ENCODE results near the gene ZNRF1. TPM values are rescaled to one million over a fixed set of nuclear protein-coding genes. Genes with fewer than 3 reads are reported as not detected.

The ZNRF1 gene
- total and polyA plus RNA-seq, 2 of the 13 experiments (the other 11 are each of a cell fraction or from before 2014, with no cell fraction given): 43.9 to 58.7 TPM

DNA sequence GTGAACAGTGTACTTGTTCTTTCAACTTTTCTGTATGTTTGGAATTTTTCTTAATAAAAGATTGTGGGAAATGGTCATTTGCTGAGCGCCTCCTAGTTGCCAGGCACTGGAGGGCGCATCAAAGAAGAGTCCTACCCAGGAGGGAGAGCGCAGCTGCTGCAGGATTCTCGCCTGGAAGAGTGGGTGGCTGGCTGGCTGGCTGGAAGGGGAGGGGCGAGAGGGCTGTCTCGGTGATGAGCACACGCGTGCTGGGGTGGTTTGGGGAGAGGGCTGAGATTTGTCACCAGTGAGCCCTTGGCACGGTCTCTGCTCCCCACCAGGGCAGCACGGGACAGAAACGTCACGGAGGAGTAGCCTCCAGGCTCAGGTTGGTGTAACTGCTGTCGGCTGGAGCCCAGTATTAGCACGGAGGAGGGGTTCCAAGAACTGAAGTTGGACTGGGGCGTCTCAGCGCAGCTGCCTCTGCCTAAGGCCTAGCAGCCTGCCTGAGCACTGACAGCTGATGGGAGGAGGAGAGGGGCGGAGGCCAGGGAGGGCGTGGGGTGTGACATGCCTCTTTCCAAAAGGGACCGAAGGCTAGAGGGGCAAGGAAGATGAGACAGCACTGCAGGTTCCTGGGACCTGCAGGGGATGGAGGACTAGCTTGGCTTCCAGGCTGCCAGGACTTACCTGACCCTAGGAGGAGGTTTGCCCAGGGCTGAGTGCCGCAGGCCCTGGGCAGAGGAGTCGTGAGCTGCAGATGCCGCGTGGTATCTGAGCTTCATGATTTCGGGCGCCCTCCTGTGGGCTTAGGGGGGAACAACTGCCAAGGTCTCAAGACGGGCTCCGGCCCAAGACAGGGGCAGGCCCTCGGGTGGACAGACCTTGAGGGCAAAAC, 112.1 kb downstream of the ZNRF1 start (continued):
- no peak for TF ChIP-seq ATRX (CRISPR knock-in tag; IDR thresholded peaks at IDR 0.05; ENCODE audit: borderline replicate concordance)
- no peak for TF ChIP-seq ZNF317 (CRISPR knock-in tag; IDR thresholded peaks at IDR 0.05)
- TF ChIP-seq ZSCAN31 (CRISPR knock-in tag; IDR thresholded peaks at IDR 0.05; ENCODE audit: low read depth): peak; percentile 77; the same call in 1 of the 2 replicates
- no peak for TF ChIP-seq KDM5A (IDR thresholded peaks at IDR 0.05; ENCODE audit: borderline replicate concordance, low read length)
- TF ChIP-seq ZSCAN25 (CRISPR knock-in tag; IDR thresholded peaks at IDR 0.05): no peak
- TF ChIP-seq GTF2F1 (IDR thresholded peaks at IDR 0.05; ENCODE audit: low read length): no peak
- TF ChIP-seq ZNF816 (CRISPR knock-in tag; IDR thresholded peaks at IDR 0.05; ENCODE audit: borderline replicate concordance): 0 out of 2 replicates have a peak, but pooled peaks have one; percentile 50
- peak; percentile 12; the same call in 1 of the 2 replicates for TF ChIP-seq TAF1 (CRISPR knock-in tag; IDR thresholded peaks at IDR 0.05)
- no peak; the same call in 1 of the 2 replicates for TF ChIP-seq LBX2 (CRISPR knock-in tag; IDR thresholded peaks at IDR 0.05; ENCODE audit: borderline replicate concordance)
- TF ChIP-seq KLF11 (CRISPR knock-in tag; IDR thresholded peaks at IDR 0.05): peak; percentile 93
- TF ChIP-seq NFYB (CRISPR knock-in tag; IDR thresholded peaks at IDR 0.05): no peak
- TF ChIP-seq ZNF839 (CRISPR knock-in tag; IDR thresholded peaks at IDR 0.05; ENCODE audit: borderline replicate concordance): peak; percentile 26; the same call in 1 of the 2 replicates
- 0 out of 2 replicates have a peak, but pooled peaks have one; percentile 47 for TF ChIP-seq ARID2 (CRISPR knock-in tag; IDR thresholded peaks at IDR 0.05; ENCODE audit: borderline replicate concordance)
- 0 out of 2 replicates have a peak, but pooled peaks have one; percentile 70 for TF ChIP-seq SMAD3 (CRISPR knock-in tag; IDR thresholded peaks at IDR 0.05)
- TF ChIP-seq, protein P1, sequence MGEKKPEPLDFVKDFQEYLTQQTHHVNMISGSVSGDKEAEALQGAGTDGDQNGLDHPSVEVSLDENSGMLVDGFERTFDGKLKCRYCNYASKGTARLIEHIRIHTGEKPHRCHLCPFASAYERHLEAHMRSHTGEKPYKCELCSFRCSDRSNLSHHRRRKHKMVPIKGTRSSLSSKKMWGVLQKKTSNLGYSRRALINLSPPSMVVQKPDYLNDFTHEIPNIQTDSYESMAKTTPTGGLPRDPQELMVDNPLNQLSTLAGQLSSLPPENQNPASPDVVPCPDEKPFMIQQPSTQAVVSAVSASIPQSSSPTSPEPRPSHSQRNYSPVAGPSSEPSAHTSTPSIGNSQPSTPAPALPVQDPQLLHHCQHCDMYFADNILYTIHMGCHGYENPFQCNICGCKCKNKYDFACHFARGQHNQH (CRISPR knock-in tag; IDR thresholded peaks at IDR 0.05): peak; percentile 34; the same call in 1 of the 2 replicates
- TF ChIP-seq CERS6 (CRISPR knock-in tag; IDR thresholded peaks at IDR 0.05): no peak
- TF ChIP-seq CREM (IDR thresholded peaks at IDR 0.05): no peak
- no peak for TF ChIP-seq CREM (CRISPR knock-in tag; IDR thresholded peaks at IDR 0.05)
- no peak for TF ChIP-seq RFX3 (CRISPR knock-in tag; IDR thresholded peaks at IDR 0.05)
- TF ChIP-seq BRD4 (CRISPR knock-in tag; IDR thresholded peaks at IDR 0.05): peak; percentile 23; the same call in 1 of the 2 replicates
- TF ChIP-seq, protein P2, sequence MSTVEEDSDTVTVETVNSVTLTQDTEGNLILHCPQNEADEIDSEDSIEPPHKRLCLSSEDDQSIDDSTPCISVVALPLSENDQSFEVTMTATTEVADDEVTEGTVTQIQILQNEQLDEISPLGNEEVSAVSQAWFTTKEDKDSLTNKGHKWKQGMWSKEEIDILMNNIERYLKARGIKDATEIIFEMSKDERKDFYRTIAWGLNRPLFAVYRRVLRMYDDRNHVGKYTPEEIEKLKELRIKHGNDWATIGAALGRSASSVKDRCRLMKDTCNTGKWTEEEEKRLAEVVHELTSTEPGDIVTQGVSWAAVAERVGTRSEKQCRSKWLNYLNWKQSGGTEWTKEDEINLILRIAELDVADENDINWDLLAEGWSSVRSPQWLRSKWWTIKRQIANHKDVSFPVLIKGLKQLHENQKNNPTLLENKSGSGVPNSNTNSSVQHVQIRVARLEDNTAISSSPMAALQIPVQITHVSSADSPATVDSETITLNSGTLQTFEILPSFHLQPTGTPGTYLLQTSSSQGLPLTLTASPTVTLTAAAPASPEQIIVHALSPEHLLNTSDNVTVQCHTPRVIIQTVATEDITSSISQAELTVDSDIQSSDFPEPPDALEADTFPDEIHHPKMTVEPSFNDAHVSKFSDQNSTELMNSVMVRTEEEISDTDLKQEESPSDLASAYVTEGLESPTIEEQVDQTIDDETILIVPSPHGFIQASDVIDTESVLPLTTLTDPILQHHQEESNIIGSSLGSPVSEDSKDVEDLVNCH (CRISPR knock-in tag; IDR thresholded peaks at IDR 0.05): no peak
- TF ChIP-seq ZBTB8A (CRISPR knock-in tag; IDR thresholded peaks at IDR 0.05; ENCODE audit: borderline replicate concordance, low read depth): no peak
- no peak for TF ChIP-seq ZNF468 (CRISPR knock-in tag; IDR thresholded peaks at IDR 0.05)
- TF ChIP-seq, protein P3, sequence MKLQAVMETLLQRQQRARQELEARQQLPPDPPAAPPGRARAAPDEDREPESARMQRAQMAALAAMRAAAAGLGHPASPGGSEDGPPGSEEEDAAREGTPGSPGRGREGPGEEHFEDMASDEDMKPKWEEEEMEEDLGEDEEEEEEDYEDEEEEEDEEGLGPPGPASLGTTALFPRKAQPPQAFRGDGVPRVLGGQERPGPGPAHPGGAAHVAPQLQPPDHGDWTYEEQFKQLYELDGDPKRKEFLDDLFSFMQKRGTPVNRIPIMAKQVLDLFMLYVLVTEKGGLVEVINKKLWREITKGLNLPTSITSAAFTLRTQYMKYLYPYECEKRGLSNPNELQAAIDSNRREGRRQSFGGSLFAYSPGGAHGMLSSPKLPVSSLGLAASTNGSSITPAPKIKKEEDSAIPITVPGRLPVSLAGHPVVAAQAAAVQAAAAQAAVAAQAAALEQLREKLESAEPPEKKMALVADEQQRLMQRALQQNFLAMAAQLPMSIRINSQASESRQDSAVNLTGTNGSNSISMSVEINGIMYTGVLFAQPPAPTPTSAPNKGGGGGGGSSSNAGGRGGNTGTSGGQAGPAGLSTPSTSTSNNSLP (IDR thresholded peaks at IDR 0.05; ENCODE audit: low read depth, low read length): no peak

Data from HepG2 (cell line).